HG02840 (cell line): ENCODE data around the gene TANC1.
"Not testable (repeated sequence)": the region's sequence is repeated elsewhere in the genome, so short reads cannot be mapped to it uniquely, and the experiment has no call there.

Experiments
- ATAC-seq: cut with Tn5 transposase; IDR thresholded peaks from one replicate; pipeline ENCODE4 v1.9.1; 2021; ENCODE audit warnings: mild to moderate bottlenecking, moderate library complexity, moderate number of reproducible peaks; ENCODE audit not compliant: unreplicated experiment, low FRiP score

The TANC1 gene

DNA sequence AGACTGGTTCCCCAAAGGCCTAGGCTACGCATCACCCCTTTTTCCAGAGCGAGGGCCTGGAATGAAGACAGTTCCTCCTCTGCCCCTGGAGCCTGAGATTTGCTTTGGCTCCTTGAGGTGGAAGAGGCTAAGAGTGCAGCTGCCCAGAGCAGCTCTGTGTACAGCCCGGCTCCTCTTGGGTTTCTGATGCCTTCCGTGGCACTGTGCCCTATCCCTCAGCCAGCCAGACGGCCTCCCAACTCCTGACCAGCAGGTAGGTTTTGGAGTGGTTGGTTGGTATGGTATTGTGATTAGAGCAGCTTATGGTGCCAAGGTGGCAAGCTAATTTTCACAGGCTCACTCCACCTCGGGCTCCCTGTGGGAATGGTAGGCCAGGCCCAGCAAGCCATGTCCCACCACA is 112.2 kb downstream of the TANC1 start:
- ATAC-seq = no peak

DNA sequence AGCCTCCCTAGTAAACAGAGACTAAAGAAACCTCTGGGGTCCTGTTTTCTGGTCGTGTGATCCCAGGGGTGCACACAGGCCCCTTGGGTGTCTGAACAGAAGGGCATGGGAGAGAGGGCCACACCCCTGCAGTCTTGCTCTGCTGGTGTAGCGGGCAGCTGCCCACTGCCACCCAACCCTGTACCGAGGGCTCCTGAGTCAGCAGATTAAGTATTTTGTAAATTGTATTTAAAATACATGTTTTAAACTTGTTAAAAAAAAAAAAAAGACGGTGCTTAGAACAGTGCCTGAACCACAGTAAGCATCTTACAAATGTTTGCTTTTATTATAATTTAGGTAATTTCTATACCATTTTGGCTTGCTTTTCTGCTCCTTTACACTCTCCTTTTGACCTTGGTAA is 113.7 kb downstream of the TANC1 start:
- no peak for ATAC-seq

DNA sequence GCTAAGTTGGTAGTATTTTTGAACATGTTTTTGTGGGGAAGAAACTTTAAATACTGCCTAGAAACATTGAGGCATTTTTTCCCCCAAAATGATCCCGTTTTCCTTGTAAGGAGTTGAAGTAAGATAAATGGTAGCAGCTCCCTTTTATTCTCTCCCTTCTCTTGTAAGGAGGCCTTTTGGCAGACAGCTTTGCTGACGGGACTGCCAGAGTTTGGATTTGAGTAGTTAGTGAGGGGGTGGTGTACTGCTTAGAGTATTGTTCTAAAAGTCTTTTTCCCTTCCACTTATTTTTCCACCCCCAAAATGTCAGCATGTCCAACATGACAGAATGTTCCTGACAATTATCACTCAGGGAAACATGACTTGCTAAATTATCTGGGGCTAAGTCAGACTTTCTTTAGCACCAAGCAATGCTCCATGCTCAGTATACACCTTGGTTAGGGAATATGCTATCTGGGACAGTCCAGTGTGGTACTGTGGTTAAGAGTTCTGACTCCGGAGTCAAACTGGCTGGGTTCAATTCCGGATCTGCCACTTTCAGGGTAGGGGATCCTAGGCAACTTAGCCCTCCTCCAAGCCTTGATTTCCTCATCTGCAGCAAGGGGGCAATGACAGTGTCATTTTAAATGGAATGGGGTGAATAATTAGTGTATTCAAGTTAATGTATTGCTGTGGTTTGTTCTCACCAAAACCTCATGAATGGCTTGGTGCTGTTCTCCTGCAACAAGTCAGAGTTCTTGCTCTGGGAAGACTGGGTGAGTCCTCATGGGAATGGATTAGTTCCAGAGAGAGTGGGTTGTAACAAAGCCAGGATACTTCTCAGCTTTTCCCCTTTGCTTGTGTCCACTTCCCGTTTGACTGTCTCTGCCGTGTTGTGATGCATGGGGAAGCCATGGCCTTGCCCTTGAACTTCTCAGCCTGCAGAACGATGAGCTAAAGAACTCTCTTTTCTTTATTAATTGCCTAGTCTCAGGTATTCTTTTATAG is 116.2 kb downstream of the TANC1 start:
- ATAC-seq = no peak

DNA sequence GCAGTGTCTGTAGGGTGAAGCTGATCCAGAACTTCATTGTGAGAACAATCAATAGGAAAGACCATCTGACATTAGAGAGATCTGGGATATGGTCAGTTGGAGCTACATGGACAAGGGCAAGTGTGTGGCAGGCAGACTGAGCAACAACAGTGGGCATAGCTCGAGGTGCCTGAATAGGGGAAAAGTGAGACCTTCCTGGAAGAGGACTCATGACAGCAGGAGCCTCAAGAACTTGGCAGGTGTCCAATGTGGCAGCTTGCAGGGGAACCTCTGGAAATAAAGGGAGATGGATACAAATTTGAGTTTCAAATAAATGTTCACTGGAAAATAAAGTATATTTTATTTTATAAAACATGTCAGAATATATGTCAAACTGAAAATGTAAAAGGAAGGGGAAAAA is 117.9 kb downstream of the TANC1 start:
- no peak for ATAC-seq

DNA sequence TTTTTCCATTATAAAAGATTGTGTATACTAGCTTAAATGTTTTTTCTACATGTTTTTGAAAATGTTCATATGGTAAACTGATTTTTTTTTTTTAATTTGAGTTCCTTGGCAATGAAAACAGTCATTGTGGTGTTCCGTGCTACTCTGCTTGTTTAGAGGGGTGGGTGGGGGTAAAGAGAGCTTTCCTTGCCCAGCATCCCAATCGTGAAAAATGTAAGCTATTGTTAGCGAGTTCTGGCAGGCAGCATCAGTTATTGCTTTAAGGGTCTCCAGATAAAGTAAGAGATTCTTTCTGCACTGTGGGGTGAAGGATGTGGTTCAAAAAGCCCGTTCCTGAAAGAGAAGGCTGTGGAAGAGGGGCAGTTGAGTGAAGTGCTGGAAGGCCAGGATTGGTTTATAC is 118.4 kb downstream of the TANC1 start:
- ATAC-seq = no peak

- no peak for ATAC-seq
Measured at GRCh38 chr2:159088906-159089305, 120.5 kb downstream of the TANC1 start.

- no peak for ATAC-seq
Measured at GRCh38 chr2:159089543-159089942, 121.1 kb downstream of the TANC1 start.

DNA sequence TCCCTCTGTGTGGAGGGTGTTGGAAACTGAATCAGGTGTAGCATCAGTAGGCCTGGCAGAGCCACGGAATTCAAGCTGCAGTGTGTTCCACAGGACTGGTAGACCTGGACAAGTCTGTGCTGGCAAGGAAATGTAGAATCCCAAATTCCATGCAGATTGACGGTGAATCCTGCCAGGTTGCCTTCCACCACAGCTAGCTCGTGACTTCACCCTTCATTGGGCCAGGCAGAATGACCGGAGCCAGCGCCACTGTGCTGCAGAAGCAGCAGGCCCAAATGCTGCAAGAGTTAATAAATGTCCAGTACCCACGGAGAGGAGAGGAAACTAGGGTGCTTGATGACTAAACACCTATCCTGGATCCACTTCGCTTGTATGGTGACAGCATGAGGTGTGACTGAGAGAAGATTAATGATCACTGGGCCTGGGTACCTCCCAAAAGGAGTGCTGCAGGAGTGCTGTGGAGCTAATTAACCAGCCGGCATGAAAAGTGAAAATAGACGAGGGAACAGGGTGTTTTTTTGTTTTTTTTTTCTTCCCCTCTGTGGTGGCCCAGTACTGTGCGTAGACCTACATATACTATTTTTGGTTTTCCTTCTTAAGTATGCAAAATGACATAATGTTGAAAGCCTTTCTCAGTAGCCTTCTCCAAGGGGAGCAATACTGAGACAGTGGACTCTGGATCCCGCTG is 122.2 kb downstream of the TANC1 start:
- peak; percentile 66 for ATAC-seq

- no peak for ATAC-seq
Measured at GRCh38 chr2:159091381-159091780, 122.9 kb downstream of the TANC1 start.

DNA sequence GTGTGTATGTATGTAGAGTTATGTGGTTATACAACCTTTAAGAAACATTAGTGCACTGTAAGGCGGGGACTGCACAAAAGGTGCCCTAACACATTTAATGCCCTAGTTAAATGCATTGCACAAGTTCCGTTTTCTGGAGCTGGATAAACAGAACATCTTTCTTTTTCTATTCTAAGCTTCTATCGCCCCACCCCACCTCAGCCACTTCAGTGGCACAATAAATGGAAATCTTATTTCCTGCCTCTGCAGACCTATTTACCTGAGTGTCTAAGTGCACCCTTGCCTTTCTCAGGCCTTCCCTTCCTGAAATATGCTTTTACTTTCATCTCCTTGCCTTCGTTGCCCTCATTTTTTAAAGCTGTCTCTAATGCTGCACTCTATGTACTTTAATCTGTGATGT is 123.5 kb downstream of the TANC1 start:
- ATAC-seq = peak; percentile 52

DNA sequence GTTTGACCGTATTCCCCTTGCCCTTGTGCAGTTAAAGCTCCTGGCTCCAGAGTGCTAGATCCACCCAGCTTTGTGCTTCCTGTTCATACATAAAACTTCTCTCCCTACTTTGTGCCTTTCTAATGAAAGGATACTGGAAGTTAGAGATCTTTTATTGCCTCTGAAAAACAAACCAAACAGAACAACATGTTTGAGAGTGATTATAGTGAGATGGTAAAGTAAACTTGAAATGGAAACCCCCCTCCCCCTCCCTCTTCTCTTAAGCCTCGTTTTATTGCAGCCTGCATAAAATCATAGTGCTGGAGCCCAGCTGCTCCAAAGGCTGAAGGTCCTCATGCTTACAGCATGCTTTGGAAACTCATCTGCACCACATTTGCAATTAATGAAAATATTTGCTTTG is 125.1 kb downstream of the TANC1 start:
- ATAC-seq = no peak

DNA sequence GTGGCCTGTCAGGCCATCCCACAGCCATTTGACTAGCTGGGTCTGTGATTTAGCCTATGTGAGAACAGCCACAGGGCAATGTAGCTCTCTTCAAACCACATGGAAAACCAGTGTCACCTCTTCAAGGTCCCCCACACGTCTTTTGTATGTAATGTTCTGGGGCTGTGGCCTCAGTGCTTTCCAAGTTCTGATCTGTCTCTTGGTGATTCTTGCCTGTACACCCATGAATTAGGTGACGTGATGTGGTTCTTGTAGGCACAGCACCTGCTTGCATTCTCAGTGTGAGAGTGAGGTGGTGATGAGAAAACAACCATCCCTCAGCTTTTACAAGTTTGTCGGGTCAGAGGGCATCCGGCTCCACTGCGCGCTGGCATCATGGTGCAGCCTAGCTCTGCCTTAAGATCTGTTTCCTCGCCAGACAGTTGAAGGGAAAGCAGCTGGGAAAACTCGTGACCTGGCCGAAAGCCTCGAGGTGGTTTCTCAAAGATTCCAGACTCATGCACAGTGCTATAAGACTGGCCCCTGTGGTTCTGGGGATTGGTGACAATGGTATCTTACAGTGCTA is 125.8 kb downstream of the TANC1 start:
- ATAC-seq = no peak

GRCh38 chr2:159095813-159096212 is 127.4 kb downstream of the TANC1 start:
- no peak for ATAC-seq

DNA sequence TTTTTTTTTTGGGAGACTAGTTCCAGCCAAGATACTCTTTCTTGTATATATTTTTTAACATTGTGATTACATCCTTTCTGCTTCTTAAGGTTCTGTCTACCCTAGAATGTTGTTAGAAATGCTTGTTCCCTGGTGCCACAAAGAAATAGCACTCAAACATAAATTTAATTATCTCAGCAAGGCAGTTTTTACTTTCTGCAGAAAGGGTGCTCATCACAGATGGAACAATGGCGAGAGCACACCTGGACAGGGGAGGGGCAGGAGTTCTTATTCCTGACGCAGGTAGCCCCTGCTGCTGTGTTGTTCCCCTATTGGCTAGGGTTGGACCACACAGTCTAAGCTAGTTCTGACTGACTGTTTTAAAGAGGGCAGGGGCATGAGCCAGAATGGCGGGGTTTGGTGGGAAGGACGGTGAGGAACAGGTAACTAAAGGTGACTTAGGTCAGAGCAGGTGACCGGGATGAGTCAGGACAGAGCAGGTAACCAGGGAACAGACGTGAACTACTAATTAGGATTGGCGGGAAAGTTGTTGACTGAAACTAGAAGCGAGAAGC is 127.9 kb downstream of the TANC1 start:
- ATAC-seq = not testable (repeated sequence)

DNA sequence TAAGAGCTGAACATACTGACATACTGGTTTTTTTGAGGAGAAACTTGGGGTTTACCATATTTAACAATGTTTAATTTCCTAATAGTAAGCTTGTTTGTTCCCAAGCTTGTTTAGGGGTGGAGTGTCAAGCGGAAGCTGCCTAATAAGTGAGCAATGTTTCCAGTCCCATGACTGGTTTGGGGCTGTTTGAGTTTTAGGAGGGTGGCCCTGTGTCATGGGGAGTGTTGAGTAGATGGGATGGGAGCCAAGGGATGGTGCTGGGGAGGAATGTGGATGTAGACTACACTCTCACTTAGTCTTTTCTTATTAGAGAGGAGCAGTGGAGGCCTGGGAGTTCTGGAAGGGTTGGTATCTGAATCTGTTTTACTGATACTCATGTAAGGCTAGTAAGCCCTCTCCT is 128.5 kb downstream of the TANC1 start:
- ATAC-seq = no peak

DNA sequence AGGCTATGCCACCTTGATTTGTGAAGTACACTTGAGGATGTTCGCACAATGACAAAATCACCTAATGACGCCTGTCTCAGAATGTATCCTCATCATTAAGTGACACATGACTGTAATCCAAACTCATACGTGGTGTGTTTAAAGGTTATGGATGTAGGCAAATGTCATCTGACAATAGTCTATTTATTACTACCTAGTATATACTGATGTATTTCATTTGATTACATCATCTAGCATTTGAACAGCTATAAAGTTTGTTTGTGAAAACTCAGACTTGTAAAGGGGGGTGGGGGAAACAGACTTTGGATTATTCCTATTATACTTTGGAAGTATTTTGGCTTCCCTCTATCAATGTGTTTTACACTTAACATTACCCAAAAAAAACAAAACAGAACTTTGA is 129.9 kb downstream of the TANC1 start:
- ATAC-seq = no peak

DNA sequence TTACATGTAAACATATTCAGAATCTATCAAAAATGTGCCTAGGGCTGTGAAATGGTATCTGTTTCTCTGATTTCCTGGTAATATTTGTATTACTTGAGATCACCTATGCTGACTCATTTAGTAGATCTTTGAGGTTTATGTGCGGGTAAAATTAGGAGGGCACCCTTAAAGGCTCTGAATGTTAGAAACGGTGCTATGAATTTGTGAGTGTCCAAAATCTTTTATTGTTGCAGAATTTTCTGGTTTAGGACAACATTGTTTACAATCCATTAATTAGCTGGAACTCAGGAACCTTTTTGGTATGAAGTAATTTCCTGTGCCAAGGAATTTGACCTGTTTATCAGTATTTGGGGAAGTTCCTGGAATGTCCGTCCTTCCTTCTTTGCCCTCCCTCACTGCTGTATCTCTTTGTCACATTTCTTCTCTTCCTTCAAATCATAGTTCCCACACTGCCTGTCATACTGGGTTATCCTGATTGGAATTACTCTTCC is 130.5 kb downstream of the TANC1 start:
- no peak for ATAC-seq

DNA sequence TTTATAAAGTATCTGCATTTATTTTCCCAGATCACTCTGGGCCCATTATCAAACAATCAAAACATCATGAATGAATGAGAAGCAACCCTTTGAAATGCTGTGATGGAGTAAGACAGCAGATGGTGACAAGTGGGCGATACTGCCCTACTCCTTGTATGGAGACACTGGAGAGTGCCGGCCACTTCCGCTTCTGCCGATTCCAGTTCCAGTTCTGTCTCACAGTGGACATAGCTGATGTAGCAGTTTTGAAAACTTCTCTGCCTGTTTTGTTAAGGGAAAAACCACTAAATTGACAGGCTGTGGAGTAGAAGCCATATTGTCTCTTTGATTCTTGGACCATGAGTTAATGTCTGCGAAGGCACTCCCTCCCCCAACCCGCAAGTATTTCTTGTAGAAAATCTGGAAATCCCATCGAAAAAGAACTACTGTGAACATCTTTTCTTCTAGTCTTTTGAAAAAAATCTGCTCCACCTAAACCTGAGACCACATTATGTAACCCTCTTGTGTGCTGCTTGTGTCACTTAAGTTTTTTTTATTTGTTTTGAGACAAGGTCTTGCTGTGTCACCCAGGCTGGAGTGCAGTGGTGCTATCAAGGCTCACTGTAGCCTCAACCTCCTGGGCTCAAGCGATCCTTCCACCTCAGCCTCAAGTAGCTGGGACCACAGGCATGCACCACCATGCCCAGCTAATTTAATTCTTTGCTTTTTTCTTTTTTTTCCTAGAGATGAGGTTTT is 133.5 kb downstream of the TANC1 start:
- no peak for ATAC-seq

- ATAC-seq = no peak
Measured at GRCh38 chr2:159103411-159103810, 135.0 kb downstream of the TANC1 start.

DNA sequence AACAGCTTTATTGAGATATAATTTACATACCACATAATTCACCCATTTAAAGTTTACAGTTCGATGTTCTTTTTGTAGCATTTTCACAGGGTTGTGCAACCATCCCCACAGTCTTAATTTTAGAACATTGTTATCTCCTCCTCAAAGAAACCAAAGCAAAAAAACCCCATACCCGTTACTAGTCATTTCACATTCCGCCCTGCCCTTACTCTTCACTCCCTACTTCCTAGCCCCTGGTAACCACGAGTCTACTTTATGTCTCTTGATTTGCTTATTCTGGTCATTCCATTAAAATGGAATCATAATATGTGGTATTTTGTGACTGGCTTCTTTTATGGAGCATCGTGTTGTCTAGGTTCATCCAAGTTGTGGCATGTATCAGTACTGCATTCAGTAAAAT is 137.7 kb downstream of the TANC1 start:
- no peak for ATAC-seq
